Fibroblast of peridontal ligament (primary cell): Measurements from ENCODE around the gene MEF2D.

Experiments used
- DNase-seq: peaks from one replicate; pipeline ENCODE4 v3.0.0-alpha.2; 2010; ENCODE audit errors: extremely low read depth

Gene MEF2D

DNA sequence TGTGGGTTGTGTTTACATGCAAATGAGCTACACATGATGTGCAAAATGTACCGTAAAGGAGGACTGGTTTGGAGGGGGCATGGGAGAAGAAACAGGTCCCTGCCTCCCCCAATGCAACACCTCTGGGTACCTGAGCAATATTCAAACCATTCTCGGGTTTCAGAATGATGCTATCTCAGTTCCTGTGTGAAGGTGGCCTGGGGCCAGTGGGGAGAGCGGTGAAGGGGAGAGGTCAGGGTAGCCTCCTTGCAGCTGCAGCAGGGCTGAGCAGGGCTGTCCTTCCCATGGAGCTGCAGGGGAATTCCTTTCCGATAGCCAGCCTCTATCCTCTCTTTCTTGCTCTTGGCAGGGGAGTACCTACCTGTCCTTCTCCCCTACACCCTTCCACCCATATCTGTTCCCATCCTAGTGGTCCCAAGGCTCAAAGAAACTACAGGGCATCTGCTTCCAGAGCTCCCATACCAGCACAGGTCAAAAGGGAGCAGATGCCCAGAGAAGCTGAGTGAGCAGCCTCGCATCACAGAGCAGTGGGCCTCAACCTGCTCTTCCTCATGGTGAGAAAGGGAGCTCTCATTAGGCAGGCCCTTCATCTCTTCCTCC, 11.9 kb downstream of the MEF2D start:
- DNase-seq, result no peak

DNA sequence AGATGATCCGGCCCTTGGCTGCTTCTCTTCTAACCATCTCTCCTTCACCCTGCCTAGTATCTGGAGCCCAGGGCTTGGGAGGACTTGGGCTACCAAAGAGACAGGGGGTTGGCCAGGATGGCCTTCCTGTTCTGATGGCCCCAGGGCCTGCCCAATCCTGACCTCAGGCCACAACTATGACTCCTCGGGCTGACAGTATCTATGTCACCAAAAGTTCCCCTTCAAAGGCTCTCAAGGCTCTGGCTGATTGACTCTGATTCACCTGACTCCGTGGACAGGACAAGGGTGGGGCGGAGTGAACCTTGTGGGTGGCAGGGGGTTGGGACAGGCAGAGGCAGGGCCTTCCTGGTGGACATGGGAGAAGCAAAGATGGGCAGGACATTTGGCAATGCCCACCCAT, 12.7 kb downstream of the MEF2D start:
- DNase-seq, result no peak

DNA sequence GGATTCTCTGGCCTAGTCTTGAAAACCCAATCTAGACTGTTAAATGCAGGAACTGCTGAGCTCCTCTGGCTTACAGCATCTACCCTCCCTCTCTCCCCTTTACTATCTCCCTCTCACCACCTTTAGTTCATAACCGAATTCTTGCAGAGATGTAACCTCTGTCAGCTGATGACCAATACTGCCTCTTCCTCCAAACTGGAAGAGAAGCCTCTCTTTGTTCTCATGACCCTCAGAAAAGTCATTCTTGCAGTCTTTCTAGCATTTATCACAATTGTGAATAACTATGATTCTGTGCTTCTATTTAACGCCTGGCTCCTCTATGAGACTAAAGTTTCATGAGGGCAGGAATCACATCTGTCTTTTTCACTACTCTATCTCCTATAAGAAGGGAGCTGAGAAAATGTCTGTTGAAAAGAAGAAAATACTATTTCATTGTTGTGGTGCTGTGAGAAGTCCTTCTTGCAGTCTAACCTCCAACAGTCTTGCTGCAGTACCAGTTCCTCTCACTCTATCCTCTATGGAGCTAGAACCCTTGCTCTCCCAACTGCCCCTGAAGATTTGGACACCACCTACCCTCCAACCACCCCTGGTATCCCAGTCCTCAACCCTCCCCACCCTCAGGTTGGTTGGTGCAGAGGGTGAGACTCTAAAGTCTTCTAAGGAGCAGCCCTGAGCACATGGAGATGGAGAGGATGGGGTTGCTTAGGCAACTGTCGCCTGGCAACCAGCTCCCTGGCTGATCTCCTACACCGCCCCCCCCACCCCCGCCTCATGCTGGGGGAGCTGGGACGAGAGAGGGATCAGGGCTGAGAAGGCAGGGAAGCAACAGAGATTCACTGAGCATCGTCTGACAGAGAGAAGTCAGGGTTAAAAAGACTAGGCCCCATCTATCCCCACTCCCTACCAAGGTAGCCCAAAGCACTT, 13.9 kb downstream of the MEF2D start:
- no peak for DNase-seq

DNA sequence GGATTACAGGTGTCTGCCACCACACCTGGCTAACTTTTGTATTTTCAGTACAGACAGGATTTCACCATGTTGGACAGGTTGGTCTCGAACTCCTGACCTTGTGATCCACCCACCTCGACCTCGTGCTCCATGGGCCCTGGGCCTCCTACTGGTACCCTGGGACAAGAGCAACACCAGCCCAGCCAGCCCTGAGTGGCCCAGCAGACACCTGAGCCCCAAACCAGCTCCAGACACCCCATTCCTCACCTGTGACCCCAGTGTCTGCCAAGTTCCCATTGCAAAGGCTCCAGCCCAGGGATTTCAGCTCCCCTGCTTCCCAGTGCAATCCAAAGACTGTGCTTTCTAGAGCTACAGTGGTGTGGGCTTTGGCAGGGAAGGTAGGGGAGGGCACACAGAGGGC, 14.6 kb downstream of the MEF2D start:
- DNase-seq, result no peak

DNA sequence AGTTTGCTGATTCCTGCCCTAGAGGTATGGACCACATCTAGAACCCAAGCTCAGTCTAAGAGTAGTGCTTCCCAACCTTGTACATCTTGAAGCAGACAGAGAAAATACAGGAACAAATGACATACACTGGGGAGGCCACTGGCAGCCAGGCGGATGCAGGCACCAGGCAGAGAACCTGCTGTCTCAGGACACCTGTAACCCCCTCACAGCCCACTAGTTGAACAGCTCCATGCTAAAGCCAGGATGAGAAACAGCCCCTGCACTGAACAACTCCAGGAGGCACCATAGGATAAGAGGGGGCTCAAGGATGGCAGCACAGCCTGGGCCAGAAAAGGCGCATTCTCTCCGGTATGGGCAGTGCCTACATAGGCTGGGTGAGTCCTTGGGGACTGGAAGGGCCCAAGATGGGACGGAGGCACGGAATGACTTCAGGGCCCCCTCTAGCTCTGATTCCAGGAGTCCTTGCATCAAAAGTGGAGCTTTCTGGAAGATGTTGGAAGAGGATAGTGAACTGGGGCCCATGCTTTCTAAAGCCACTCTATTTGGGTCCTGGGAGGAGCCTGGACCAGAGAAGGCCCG, 16.0 kb downstream of the MEF2D start:
- DNase-seq, result no peak

DNA sequence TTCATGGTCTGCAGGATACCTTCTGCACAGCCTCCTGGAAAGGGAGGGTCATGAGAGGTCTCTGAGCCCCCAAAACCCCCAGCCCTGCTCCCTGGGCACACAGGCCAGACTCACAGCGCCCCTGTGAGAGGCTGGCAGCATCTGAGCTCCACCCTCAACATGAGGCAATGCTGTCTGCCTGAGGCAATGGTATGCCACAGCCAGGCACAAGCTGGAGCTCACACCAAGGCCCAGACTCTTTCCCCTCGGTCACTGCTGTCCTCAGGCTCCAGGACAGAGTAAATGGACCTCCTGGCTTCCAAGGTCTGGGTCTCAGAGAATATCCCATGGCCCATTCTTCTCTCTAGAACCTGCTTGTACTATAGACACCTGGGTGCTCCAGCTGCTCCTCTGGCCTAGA, 17.2 kb downstream of the MEF2D start:
- no peak for DNase-seq

DNA sequence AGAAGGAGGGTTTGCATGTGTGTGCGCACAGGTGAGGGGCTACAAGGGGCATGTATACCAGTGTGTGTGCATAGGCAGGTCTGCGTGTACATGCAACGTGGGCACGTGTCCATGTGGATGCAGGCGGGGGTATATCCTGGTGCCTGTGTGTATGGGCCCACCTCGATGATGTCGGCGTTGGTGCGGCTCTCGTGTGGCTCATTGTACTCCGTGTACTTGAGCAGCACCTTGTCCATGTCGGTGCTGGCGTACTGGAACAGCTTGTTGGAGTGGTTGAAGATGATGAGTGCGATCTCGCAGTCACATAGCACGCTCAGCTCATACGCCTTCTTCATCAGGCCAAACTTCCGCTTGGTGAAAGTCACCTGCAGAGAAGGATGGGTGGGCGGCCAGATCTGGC, 18.3 kb downstream of the MEF2D start:
- no peak for DNase-seq

DNA sequence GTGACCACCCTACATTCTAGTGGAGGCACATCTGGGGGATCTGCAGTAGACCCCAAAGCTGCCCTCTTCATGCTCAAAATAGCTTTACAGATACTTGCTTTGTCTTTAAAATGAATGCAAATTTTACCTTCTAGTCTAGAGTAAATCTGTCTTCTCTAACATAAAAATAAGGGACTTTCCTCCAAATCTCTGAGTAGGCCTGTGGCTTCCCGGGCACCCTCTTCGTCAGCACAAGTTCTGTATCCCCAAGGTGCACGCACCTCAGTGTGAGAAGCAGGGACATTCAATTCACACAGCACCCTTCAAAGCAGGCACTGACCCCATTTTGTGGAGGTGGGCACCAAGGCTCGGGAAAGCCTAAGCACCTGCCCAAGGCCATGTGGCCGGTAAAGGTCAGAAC, 19.0 kb downstream of the MEF2D start:
- no peak for DNase-seq

DNA sequence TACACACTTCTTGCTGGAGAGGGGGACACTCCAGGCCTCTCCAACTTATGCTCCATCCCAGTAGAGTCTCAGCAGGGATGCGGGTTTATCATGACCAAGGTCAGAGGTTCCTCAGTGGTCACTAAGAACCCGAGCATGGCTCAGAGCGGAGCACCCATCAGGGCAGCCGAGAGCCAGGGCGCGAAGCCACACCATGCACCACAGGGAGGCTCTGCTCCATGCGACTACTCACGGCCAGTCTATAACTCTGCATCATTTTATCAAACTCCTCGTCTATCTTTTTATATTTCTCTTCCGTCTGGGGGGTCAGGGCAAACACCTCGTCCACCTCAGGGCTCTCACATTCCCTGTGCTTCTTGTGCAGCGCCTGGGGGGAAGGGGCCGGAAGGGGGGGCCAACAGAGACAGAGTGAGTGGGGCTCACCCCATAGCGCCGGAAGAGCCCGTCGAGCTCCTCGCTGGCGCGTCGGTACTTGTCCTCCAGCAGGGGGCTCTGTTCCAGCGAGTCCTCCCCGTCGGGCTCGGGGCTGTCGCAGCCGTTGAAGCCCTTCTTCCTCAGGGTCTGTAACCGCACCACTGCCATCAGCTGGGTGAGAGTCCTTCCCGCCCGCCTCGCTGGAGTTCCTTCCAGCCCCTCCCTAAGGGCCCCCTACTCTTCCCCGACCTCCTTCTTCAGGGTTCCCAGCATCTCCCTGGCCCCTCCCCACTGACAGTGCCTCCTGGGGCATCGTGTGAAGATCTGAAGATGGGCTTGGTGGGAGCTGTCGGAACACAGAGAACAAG, 20.0 kb downstream of the MEF2D start:
- DNase-seq, result peak; percentile 51

DNA sequence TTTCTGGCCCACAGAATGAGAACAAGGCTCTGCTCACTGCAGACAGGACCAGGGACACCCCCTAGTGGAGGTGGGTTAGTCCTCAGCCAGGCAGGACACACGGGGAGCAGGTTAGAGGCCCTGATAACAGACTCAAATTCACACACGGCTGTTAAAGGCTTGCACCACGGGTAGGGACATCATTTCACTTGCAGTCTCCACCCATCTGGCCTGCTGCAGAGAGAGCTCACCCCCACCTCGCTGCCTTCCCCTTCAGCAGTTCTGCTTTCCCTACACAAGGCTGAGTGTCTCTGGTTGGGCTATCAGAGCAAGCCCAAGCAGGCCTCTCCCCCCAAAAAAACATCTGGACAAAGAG, 20.6 kb downstream of the MEF2D start:
- DNase-seq, result no peak

DNA sequence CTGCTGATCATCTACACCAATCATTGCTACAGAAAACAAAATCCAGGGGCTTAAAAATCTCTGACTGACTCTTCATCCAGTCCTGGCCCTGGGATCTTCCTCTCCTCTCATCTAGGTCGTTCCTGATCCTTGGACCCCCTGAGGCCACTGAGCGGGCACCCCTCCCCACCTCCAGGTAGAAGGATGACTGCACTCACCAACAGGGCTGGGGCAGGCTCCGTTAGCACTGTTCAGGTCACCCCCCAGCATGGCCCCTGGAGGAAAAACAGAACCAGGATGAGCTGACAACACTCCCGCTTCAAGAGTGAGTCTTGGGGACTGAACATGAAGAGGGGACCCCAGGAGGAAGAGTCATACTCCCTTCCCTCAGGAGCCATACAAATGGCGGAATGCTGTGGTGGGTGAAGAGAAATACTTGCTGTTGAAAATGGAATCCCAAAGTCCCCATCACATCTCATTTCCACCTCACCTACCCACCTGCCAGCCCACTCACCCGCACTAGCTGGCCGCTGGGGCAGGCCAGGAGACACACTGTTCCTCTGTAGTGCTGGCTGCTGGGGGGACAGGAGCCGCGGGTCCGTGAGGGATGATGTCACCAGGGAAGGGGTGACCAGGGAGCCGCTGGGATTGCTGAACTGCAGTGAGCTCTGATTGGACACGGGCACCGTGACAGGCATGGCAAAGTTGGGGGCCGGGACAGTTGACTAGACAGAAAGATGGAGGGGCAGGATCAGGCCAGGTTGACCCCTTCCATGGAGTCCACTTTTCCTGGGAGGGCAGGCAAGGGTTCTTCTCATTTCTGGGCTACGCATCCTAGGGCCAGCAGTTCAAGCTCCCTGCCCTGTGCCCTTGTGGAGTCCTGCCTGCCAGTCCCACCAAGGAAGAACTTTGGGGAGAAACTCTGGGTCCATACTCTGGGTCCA, 21.2 kb downstream of the MEF2D start:
- no peak for DNase-seq

DNA sequence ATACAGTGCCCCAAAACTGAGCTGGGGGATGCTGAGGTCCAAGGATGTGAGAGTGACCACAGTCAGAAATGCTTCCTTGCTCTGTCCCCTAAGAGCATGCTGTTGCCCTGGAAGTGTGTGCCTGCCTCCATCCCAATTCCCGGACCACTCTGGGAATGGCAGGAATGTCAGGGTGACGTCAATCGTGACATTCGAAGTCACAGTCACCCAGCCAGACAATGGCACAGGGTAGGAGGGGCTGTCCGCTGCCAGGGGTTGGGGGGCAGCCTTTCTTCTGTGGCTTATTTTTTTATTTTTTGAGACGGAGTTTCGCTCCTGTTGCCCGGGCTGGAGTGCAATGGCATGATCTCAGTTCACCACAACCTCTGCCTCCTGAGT, 22.3 kb downstream of the MEF2D start:
- no peak for DNase-seq

DNA sequence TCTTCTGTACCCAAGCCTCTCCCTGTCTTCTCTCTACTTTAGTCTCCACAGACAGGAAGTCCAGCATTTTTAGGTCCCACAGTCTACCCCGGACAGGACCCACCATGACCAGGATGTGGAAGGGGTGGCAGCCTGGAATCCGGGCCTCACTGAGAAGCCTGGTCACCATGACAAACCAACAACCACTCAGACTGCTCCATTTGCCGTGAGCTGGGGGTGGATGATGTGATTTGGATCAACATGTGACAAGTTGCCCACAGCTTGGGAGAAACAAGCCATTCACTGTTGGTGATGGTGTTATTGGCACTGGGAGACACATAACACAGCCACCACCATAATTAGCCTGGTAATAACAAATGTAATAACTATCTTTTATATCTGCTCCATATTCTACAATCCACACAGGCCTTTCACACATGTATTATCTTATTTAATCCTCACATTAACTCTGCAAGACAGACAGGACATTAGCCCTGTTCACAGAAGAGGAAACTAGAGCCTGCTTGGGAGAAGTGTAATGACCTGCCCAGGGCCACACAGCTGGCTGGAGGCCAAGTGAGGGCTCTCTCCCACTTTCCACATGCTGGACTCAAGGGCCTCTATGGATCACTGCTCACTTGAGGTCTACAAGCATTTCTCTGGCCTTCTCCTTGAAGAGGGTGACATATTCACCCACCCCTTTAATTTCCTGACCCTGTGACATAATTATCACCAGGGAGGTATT, 22.9 kb downstream of the MEF2D start:
- DNase-seq, result no peak

DNA sequence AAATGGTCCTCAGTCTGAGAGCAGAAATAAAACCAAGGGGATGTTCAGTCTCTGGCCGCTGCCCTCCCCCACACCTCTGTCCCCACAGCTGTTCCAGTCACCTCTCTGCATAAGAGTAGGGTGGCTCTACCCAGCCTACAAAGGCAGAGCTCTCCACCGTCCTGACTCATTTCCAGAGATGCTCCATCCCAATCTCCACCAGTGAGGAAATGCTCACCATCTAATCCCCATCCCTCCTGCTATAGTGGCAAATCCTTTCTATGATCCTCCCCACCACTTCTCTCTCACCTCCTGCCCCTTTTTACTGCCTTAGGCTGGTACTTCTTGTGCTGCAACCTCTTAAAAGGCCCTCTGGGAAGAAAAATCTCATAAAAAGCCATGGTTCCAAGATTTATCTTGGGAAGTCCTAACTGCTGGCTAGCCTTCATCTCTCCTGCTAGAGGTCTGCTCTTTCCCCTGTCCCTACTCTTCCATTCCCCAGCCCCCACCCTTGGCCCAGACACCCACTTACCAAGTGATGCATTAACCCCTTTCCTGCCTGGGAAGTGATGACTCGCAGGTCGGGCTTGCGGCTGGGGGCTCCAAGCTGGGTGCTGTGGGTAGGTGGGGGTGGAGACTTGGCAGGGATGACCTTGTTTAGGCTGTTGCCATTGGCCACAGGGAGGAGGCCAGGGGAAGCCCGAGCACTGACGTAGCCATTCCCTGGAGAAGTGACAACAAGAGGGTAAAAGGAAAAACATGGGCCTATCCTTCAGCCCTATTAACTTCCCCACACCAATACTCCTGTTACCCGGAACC, 23.9 kb downstream of the MEF2D start:
- DNase-seq, result peak; percentile 64

DNA sequence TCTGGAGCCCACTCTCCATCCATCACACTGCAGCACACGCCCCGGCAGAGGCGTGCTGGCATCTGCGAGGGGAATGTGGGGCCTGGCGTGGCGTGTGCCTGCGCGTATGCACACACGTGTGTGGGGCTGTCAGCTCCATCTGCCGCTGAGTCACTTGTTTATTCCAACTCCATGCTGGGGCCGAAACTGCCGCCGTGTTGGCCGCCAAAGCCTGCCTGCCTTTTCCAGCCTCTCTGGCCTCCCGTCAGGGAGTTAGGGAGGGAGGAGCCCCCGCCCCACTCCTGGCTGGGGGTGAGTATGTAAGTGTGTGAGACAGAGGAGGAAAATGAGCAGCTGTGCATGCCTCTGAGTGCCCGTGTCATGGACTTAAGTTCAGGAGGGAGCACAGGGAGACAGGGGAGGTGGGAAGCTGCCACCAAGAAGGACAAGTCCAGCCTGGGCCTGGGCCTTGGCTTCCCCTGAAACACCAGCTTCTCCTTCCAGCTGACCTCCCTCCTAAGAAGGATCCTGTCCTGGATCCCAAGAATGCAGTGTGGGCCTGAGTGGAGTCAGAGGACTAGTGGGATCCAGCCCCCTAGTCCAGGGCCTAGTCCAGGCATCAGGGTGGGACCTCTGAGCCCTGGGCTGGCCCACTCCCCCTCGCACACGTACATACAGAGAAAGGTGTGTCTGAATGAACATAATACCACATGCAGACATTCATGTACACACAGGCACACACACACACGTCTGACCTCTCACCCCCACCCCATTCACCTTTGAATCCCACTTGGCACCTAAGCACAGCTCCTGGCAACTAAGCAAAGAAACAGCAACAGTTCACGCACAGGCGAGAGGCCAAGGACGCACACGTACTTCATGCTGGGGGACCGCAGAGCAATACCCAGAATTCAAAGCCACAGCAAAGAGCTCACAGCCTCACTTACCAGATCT, 24.7 kb downstream of the MEF2D start:
- no peak for DNase-seq

DNA sequence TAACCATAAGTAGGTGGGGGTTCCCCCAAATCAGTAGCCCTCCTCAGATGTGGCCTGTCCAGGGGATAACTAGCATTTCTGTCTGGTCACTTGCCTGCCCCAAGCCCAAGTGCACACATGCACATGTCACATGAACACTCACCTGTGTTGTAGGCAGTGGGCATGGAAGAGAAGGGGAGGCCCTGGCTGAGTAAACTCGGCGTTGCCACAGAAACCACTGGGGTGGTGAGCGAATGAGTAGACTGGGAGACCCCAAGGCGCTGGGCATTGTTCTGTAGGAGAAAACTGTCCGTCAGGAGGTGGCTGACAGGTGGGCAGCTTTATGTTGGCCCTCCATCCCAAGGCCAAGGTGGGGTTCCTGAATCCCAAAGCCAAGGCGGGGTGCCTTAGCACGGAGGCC, 25.6 kb downstream of the MEF2D start:
- no peak for DNase-seq

DNA sequence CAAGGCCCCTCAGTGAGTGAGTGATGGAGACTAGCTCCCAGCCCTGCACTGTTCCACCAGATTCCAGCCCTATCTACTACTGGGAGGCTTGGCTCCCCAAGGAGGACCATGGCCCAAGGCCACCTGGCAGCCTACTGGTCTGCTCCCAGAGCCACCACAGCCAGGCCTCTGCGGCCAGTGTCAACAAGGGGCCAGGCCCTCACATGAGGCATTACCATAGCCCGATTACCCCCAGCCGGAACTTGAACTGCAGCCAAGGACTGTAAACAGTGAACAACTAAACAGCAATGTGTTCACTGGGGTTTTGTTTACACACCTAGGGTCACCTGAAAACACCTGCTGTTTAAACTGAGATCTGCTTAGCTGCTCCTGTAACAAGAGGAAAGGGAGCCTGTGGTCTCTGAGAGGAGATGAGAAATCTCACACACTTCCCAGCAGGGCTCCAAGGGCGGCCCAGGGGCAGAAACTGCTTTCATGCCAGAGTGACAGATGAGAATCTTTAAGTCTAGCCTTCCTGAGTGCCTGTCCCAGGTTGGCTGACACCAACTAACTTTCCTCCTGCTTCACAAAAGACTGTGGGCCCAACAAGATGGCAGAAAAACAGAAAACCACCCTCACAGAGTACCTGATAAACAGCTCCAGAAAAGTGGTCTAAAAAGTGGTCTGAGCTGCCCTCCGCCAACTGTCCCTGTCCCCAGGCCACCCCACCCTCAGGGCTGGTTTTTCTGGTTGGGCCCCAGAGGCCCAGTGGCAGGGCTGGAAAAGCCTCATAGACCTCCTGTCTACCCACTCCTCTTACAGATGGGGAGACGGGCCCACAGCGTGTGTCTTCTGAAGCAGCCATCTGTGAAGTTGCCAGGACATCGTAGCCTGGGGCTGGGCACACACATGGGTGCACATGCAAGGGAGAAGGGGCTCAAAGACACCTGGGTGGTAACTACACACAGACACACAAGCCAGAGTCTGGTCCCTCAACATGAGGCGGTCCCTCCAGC, 28.8 kb downstream of the MEF2D start:
- no peak for DNase-seq

DNA sequence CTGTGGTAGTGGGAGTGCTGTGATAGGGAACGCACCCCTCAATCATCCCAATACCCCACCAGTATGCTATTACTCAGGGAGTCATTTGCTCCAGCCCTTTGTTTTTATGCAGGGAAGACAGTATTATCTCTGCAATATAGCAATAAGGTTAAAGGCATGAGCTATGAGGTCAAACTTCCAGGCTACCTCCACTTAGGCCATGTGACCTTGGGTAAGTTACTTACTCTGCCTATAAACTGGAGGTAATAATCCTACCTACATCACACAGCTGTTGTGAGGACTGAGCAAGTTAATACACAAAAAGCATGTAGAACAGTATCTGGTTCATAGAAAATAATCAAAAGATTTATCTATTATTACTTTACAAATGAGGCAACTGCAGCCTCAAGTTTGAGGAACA, 30.1 kb downstream of the MEF2D start:
- no peak for DNase-seq
